ENCODE results near the gene TOP1. TPM values are rescaled to one million over a fixed set of nuclear protein-coding genes. Genes with fewer than 3 reads are reported as not detected.

The TOP1 gene
- total RNA-seq, 1 experiment from 2014 or later: 81.8 TPM

- ChIA-PET POLR2A (no interaction called here), CTCF (interaction anchor here (1.0 to 2.3 kb wide), 8 partner anchors 8 to 156 kb away, joined by 3 to 12 read pairs (median 6); no protein-coding TSS in a partner anchor)
- H3K9me3 Mint-ChIP-seq: peaks cover 29% of the 10 kb centered on the region
- H3K36me3 Mint-ChIP-seq: peaks cover 7% of the 10 kb centered on the region
- ATAC-seq (no peak), DNase-seq (ENCODE audit: low spot score) (no peak)
- H3K27me3 Mint-ChIP-seq (ENCODE audit: low read depth): peaks cover 12% of the 10 kb centered on the region
- H3K4me1 Mint-ChIP-seq: peaks cover 5% of the 10 kb centered on the region; the same call in 1 of the 2 replicates
- no peak overlapping the region for H3K4me3 Mint-ChIP-seq
- H3K27ac Mint-ChIP-seq: no peak overlapping the region
- TF ChIP-seq ZNF263 (CRISPR knock-in tag; IDR thresholded peaks at IDR 0.05; ENCODE audit: low read depth) (no peak), ARID4B (CRISPR knock-in tag; IDR thresholded peaks at IDR 0.05; ENCODE audit: borderline replicate concordance) (no peak), ZBTB43 (CRISPR knock-in tag; IDR thresholded peaks at IDR 0.05) (no peak), JUN (CRISPR knock-in tag; IDR thresholded peaks at IDR 0.05) (no peak), ZNF396 (CRISPR knock-in tag; IDR thresholded peaks at IDR 0.05; ENCODE audit: borderline replicate concordance) (no peak), ATF6 (CRISPR knock-in tag; IDR thresholded peaks at IDR 0.05) (no peak), TEAD1 (CRISPR knock-in tag; IDR thresholded peaks at IDR 0.05) (no peak), AFF4 (CRISPR knock-in tag; IDR thresholded peaks at IDR 0.05; ENCODE audit: borderline replicate concordance) (no peak), FOXP1 (CRISPR knock-in tag; IDR thresholded peaks at IDR 0.05; ENCODE audit: borderline replicate concordance) (no peak), CBFB (CRISPR knock-in tag; IDR thresholded peaks at IDR 0.05; ENCODE audit: low read depth) (no peak), HMGXB4 (CRISPR knock-in tag; IDR thresholded peaks at IDR 0.05) (no peak), ZNF121 (CRISPR knock-in tag; IDR thresholded peaks at IDR 0.05) (no peak), CREM (CRISPR knock-in tag; IDR thresholded peaks at IDR 0.05) (no peak), JAZF1 (CRISPR knock-in tag; IDR thresholded peaks at IDR 0.05) (no peak), GRHL2 (CRISPR knock-in tag; IDR thresholded peaks at IDR 0.05; ENCODE audit: insufficient replicate concordance, severe bottlenecking) (no peak), MXD4 (CRISPR knock-in tag; IDR thresholded peaks at IDR 0.05; ENCODE audit: borderline replicate concordance) (no peak)
Measured at GRCh38 chr20:40982415-40983145, 46.0 kb upstream of the TOP1 start.

All from WTC11 (cell line).